Activated B cell treated with CpG ODN at 0.5 μM for 24 hours (primary cell): Measurements from ENCODE around the gene CPA4. TPM values are rescaled to one million over a fixed set of nuclear protein-coding genes. Genes with fewer than 3 reads are reported as not detected.

Experiments
- ATAC-seq: fragments of 200-7000 bp; cut with Tn5 transposase; one replicate; pipeline ENCODE4 v1.10.0; 2021; ENCODE audit warnings: low read depth, mild to moderate bottlenecking, moderate library complexity
- CTCF ChIA-PET: fragments of 350-600 bp; sonication (Branson Sonifier 250); formaldehyde crosslinking; loops from one replicate; lab custom pipeline; 2021; ENCODE audit warnings: antibody characterized with exemption; lab: Charles Lee
- POLR2A ChIA-PET: fragments of 350-600 bp; sonication (Branson Sonifier 250); formaldehyde crosslinking; loops from one replicate; lab custom pipeline; 2021; ENCODE audit warnings: antibody characterized with exemption; lab: Charles Lee
- DNase-seq: peaks from one replicate; pipeline ENCODE4 v3.0.0; 2022
- H3K27ac Mint-ChIP-seq: one replicate; pipeline ENCODE4 v1.8.0; 2020; ENCODE audit warnings: mixed read lengths
- H3K27me3 Mint-ChIP-seq: one replicate; pipeline ENCODE4 v1.8.0; 2021; ENCODE audit warnings: mixed read lengths
- H3K36me3 Mint-ChIP-seq: one replicate; pipeline ENCODE4 v1.8.0; 2021; ENCODE audit warnings: low read depth, mixed read lengths
- H3K4me1 Mint-ChIP-seq: one replicate; pipeline ENCODE4 v1.8.0; 2021; ENCODE audit warnings: mixed read lengths
- H3K4me3 Mint-ChIP-seq: one replicate; pipeline ENCODE4 v1.8.0; 2020; ENCODE audit warnings: mild to moderate bottlenecking, mixed read lengths
- H3K9me3 Mint-ChIP-seq: one replicate; pipeline ENCODE4 v1.8.0; 2020; ENCODE audit warnings: mixed read lengths
- intact Hi-C: fragments of 100-400 bp; cut with micrococcal nuclease; formaldehyde crosslinking; loops from one replicate; pipeline ENCODE4 v1.15.1; 2024
- total RNA-seq: library from RNA; stranded (reverse); gene quantifications from 2 replicates; pipeline ENCODE4 v1.2.3, GENCODE V29; 2022
- TF ChIP-seq, protein P1 (sequence below): fragments of 200-600 bp; IDR thresholded peaks from one replicate; pipeline ENCODE4 v1.8.0; 2022; ENCODE audit warnings: antibody characterized with exemption, mild to moderate bottlenecking

Gene CPA4
- total RNA-seq, 1 donor from 2014 or later = not detected

DNA sequence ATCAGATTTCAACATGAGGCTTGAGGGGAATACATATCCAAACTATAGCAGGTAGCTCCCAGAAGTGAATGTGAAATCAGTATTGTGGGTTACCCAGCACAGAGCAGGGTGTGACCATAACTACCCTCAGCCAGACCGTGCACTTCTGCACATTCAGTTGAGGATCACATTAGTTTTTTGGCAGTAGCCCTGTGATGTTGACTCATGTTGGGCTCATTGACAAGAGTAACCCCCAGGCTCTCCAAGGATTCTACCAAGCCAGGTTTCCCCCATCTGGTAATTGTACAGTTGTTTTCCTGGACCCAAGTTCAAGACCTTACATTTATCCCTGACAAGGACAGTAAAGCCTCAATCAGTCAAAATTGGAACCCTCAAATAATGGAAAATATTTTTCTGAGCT is 11.7 kb upstream of the CPA4 start:
- no peaks in the 10 kb centered on the region for H3K36me3 Mint-ChIP-seq
- H3K27ac Mint-ChIP-seq = no peak overlapping the region
- ChIA-PET POLR2A (no interaction called here), CTCF (no interaction called here)
- no peak overlapping the region for H3K4me3 Mint-ChIP-seq
- ATAC-seq (no peak), DNase-seq (no peak)
- TF ChIP-seq, protein P1, sequence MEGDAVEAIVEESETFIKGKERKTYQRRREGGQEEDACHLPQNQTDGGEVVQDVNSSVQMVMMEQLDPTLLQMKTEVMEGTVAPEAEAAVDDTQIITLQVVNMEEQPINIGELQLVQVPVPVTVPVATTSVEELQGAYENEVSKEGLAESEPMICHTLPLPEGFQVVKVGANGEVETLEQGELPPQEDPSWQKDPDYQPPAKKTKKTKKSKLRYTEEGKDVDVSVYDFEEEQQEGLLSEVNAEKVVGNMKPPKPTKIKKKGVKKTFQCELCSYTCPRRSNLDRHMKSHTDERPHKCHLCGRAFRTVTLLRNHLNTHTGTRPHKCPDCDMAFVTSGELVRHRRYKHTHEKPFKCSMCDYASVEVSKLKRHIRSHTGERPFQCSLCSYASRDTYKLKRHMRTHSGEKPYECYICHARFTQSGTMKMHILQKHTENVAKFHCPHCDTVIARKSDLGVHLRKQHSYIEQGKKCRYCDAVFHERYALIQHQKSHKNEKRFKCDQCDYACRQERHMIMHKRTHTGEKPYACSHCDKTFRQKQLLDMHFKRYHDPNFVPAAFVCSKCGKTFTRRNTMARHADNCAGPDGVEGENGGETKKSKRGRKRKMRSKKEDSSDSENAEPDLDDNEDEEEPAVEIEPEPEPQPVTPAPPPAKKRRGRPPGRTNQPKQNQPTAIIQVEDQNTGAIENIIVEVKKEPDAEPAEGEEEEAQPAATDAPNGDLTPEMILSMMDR = no peak
- H3K27me3 Mint-ChIP-seq = peaks cover 17% of the 10 kb centered on the region
- intact Hi-C loops = no loop called here
- H3K4me1 Mint-ChIP-seq = no peaks in the 10 kb centered on the region
- no peaks in the 10 kb centered on the region for H3K9me3 Mint-ChIP-seq

- no peak for DNase-seq
- CTCF ChIA-PET = no interaction called here
Measured at GRCh38 chr7:130286881-130287280, 6.1 kb upstream of the CPA4 start.

DNA sequence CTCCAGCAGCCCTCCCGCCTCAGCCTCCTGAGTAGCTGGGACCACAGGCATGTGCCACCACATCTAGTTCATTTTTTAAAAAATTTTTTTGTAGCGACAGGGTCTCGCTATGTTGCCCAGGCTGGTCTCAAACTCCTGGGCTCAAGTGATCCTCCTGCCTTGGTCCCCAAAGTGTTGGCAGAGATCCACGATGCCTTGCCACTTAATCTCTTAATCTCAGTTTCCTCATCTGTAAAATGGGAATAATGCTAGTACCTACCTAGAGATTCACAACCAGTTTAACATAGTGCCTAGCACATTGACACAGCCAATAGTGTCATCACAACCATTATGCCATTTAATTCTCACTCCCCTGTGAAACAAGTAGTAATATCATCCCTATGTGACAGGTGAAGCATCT is 4.8 kb upstream of the CPA4 start:
- Mint-ChIP-seq H3K27me3 (peaks cover 12% of the 10 kb centered on the region), H3K27ac (no peak overlapping the region), H3K4me3 (no peak overlapping the region), H3K9me3 (no peaks in the 10 kb centered on the region), H3K4me1 (peaks cover 1% of the 10 kb centered on the region), H3K36me3 (no peaks in the 10 kb centered on the region)
- ChIA-PET CTCF (no interaction called here), POLR2A (no interaction called here)
- intact Hi-C loops = no loop called here
- no peak for ATAC-seq
- DNase-seq = no peak
- TF ChIP-seq, protein P1 = no peak

More at GRCh38 chr7:130286881-130287280, 6.1 kb upstream of the CPA4 start:
- H3K27me3 Mint-ChIP-seq = peaks cover 17% of the 10 kb centered on the region
- no peaks in the 10 kb centered on the region for H3K4me1 Mint-ChIP-seq
- POLR2A ChIA-PET = no interaction called here
- H3K36me3 Mint-ChIP-seq = no peaks in the 10 kb centered on the region
- no peak for ATAC-seq
- intact Hi-C loops = no loop called here
- no peak overlapping the region for H3K27ac Mint-ChIP-seq
- TF ChIP-seq, protein P1 = no peak
- H3K4me3 Mint-ChIP-seq = no peak overlapping the region
- no peaks in the 10 kb centered on the region for H3K9me3 Mint-ChIP-seq

DNA sequence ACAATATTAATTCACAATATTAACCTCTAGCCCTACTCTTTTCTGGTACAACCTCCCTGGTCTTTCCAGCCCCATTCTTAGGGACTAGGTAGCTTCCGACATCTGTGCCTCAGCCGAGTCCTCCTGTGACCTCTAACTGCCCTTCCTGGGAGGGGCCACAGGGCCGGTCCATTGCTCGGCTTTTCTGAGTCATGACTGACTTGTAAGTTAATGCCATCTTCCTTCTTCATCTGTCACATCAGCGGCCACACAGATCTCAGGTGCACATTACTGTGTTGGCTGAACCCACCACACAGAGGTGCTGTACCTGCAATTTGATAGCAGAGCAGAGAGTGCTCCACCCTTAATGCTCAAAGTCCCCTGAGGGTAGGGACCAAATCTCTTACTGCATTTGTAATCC is 4.1 kb upstream of the CPA4 start:
- intact Hi-C loops = no loop called here
- peaks cover 8% of the 10 kb centered on the region for H3K27me3 Mint-ChIP-seq
- POLR2A ChIA-PET = no interaction called here

DNA sequence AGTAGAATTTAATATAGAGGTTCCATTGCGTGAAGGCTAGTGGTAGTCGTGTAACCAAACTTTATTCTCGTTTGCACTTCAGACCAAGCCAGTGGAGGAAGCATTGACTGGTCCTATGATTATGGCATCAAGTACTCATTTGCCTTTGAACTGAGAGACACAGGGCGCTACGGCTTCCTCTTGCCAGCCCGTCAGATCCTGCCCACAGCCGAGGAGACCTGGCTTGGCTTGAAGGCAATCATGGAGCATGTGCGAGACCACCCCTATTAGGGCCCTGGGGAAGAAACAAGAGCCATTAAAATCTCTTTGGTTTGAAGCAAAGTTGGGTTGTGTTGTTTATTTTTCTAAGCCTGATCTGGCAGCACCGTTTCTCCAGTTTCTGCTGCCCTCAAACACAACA is 3.5 kb upstream of the CPA4 start:
- no peaks in the 10 kb centered on the region for H3K36me3 Mint-ChIP-seq
- peaks cover 10% of the 10 kb centered on the region for H3K4me1 Mint-ChIP-seq
- DNase-seq (no peak), ATAC-seq (no peak)
- H3K27me3 Mint-ChIP-seq = peaks cover 3% of the 10 kb centered on the region
- ChIA-PET POLR2A (no interaction called here), CTCF (no interaction called here)
- TF ChIP-seq, protein P1 = no peak
- no peaks in the 10 kb centered on the region for H3K9me3 Mint-ChIP-seq
- no peak overlapping the region for H3K27ac Mint-ChIP-seq
- H3K4me3 Mint-ChIP-seq = no peak overlapping the region
- intact Hi-C loops = no loop called here

More for the DNA sequence above, 4.1 kb upstream of the CPA4 start:
- Mint-ChIP-seq H3K9me3 (no peaks in the 10 kb centered on the region), H3K36me3 (no peaks in the 10 kb centered on the region), H3K27ac (no peak overlapping the region), H3K4me1 (peaks cover 8% of the 10 kb centered on the region), H3K4me3 (no peak overlapping the region)
- CTCF ChIA-PET = no interaction called here
- TF ChIP-seq, protein P1 = no peak
- no peak for ATAC-seq
- no peak for DNase-seq
